H1 (cell line): ENCODE data around the gene PALD1. TPM values are rescaled to one million over a fixed set of nuclear protein-coding genes. Genes with fewer than 3 reads are reported as not detected.

Source experiments
- polyA plus RNA-seq, 7 experiments: library from polyadenylated mRNA; depleted of rRNA in 3 of 7; stranded (reverse) in 5 of 7; unstranded in 2 of 7; fragments of >200 nt in 5 of 7; fragments of 200-250 nt in 2 of 7; gene quantifications; 1 replicate in 5 of 7; 2 replicates in 1 of 7; 4 replicates in 1 of 7; pipeline versions ENCODE4 v1.2.1 to v1.2.3, GENCODE V29; 2011 to 2013; ENCODE audit warnings: missing spikeins in 2 of 7, mixed read lengths in 2 of 7
- total RNA-seq: library from RNA; stranded (reverse); fragmentation: NEBNext Ultra II Directional; extraction: Animal tissue kit (Norgen Biotek cat#: 25700); gene quantifications from 2 replicates; pipeline ENCODE4 v1.2.1, GENCODE V29; 2021
- TF ChIP-seq, protein P1 (sequence below): fragments of 300-600 bp; sonication (generic); IDR thresholded peaks from 2 replicates; pipeline ENCODE4 v1.7.1; 2012; ENCODE audit warnings: low read length, moderate library complexity, mild to moderate bottlenecking, inconsistent platforms; ENCODE audit not compliant: insufficient replicate concordance

The PALD1 gene
- total and polyA plus RNA-seq, 2 of the 8 experiments (the other 6 are each of a cell fraction or from before 2014, with no cell fraction given) = 13.3 to 32.8 TPM

DNA sequence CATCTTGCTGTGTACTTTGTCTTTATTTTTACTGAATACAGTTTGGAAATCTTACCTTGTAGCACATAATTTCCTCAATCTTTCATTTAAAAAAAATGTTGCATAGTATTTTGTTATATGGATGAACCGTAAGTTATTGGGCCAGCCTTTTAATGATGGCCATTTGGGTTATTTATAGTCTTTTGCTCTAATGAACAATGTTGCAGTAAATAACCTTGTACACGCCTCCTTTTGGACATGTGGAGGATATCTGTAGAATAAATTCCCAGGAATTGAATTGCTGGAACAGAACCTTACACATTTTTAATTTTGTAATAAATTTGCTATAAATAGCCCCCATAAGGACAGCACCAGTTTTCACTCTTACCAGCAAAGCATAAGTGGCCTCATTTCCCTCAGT is 136.6 kb downstream of the PALD1 start (continued):
- TF ChIP-seq, protein P1, sequence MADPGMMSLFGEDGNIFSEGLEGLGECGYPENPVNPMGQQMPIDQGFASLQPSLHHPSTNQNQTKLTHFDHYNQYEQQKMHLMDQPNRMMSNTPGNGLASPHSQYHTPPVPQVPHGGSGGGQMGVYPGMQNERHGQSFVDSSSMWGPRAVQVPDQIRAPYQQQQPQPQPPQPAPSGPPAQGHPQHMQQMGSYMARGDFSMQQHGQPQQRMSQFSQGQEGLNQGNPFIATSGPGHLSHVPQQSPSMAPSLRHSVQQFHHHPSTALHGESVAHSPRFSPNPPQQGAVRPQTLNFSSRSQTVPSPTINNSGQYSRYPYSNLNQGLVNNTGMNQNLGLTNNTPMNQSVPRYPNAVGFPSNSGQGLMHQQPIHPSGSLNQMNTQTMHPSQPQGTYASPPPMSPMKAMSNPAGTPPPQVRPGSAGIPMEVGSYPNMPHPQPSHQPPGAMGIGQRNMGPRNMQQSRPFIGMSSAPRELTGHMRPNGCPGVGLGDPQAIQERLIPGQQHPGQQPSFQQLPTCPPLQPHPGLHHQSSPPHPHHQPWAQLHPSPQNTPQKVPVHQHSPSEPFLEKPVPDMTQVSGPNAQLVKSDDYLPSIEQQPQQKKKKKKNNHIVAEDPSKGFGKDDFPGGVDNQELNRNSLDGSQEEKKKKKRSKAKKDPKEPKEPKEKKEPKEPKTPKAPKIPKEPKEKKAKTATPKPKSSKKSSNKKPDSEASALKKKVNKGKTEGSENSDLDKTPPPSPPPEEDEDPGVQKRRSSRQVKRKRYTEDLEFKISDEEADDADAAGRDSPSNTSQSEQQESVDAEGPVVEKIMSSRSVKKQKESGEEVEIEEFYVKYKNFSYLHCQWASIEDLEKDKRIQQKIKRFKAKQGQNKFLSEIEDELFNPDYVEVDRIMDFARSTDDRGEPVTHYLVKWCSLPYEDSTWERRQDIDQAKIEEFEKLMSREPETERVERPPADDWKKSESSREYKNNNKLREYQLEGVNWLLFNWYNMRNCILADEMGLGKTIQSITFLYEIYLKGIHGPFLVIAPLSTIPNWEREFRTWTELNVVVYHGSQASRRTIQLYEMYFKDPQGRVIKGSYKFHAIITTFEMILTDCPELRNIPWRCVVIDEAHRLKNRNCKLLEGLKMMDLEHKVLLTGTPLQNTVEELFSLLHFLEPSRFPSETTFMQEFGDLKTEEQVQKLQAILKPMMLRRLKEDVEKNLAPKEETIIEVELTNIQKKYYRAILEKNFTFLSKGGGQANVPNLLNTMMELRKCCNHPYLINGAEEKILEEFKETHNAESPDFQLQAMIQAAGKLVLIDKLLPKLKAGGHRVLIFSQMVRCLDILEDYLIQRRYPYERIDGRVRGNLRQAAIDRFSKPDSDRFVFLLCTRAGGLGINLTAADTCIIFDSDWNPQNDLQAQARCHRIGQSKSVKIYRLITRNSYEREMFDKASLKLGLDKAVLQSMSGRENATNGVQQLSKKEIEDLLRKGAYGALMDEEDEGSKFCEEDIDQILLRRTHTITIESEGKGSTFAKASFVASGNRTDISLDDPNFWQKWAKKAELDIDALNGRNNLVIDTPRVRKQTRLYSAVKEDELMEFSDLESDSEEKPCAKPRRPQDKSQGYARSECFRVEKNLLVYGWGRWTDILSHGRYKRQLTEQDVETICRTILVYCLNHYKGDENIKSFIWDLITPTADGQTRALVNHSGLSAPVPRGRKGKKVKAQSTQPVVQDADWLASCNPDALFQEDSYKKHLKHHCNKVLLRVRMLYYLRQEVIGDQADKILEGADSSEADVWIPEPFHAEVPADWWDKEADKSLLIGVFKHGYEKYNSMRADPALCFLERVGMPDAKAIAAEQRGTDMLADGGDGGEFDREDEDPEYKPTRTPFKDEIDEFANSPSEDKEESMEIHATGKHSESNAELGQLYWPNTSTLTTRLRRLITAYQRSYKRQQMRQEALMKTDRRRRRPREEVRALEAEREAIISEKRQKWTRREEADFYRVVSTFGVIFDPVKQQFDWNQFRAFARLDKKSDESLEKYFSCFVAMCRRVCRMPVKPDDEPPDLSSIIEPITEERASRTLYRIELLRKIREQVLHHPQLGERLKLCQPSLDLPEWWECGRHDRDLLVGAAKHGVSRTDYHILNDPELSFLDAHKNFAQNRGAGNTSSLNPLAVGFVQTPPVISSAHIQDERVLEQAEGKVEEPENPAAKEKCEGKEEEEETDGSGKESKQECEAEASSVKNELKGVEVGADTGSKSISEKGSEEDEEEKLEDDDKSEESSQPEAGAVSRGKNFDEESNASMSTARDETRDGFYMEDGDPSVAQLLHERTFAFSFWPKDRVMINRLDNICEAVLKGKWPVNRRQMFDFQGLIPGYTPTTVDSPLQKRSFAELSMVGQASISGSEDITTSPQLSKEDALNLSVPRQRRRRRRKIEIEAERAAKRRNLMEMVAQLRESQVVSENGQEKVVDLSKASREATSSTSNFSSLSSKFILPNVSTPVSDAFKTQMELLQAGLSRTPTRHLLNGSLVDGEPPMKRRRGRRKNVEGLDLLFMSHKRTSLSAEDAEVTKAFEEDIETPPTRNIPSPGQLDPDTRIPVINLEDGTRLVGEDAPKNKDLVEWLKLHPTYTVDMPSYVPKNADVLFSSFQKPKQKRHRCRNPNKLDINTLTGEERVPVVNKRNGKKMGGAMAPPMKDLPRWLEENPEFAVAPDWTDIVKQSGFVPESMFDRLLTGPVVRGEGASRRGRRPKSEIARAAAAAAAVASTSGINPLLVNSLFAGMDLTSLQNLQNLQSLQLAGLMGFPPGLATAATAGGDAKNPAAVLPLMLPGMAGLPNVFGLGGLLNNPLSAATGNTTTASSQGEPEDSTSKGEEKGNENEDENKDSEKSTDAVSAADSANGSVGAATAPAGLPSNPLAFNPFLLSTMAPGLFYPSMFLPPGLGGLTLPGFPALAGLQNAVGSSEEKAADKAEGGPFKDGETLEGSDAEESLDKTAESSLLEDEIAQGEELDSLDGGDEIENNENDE = no peak
